Glomerular endothelial cell (primary cell): ENCODE data around the gene C6. TPM values are rescaled to one million over a fixed set of nuclear protein-coding genes. Genes with fewer than 3 reads are reported as not detected.

Source experiments
- DNase-seq: peaks from one replicate; pipeline ENCODE4 v3.0.0-alpha.2; 2011; ENCODE audit warnings: low read depth, low spot score; ENCODE audit errors: extremely low read depth
- total RNA-seq: library from RNA; depleted of rRNA; stranded (reverse); fragments of >200 nt; gene quantifications from 2 replicates; pipeline ENCODE4 v1.2.3, GENCODE V29; 2015

C6 gene
- total RNA-seq, 1 donor from 2014 or later: not detected

DNA sequence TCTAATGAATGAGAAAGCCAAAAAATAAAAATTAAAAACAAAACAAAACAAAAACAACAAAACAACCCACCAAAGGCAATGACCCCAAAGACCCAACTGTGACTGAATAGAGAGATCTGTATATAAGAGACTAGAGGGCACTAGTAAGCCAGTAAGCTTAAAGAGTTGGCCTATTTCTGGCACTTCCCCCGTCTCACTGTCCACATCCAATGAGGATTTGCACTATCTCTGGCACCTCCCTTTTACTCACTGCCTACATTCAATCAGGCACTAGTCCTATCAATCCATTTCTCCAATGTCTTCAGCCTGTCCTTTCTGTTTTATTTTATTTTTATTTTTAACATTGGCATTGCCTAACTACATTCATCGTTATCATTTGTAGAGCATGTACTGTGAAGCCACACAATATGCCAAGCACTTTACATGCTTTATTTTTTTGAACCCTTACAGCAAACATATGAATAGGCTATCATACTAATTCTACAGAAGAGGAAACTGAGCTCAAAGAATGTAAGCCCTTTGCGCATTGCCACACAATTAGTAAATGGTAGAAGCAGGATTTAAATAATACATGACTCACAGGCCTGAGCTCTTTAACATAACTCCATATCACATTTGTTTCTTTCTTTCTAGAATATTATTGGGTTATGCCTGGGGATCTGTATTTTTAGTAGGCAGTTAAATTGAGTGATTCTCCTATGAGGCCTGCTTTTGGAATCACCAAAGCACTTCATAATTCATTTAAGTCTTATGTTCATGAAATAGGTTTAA lies 70.0 kb downstream of the C6 start:
- no peak for DNase-seq

GRCh38 chr5:41127967-41128690 lies 85.2 kb downstream of the C6 start:
- no peak for DNase-seq

DNA sequence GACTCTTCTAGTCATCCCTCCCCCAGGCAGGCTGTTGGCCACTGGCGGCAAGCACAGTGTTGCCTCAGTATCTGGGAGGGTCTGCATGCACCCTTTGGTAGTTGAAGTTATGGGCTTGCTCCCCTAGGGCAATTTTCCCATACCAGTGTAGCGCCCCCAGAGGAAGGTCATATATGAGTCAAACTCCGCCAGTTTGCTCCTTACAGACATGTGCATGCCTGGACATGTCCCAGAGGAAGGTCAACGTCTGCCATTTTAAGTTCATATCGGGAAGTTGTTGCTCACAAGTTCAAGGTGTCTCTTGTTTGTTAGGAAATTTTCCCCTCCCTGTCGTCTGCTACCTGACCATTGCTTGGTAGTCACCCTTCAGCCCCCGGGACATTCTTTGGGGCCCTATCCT lies 90.9 kb downstream of the C6 start:
- no peak for DNase-seq

DNA sequence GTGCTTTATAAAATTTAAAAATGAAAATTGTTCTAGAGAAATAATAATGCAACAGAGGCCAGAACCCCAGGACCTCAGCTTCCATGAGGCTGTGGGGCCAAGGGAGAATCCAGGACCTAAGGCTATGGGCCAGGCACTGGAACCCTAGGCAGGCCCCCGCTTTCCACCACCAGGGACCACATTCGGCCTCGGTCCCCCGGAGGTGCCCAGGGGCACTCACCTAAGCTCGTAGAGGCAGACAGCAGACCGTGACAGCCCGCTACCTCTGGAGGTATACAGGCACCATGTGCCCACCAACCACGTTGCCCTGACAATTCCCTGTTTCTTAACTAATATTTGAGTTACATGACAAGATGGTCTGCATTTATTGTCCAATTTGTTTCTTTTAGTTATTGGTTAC lies 92.7 kb downstream of the C6 start:
- no peak for DNase-seq

- no peak for DNase-seq
These were observed 95.2 kb downstream of the C6 start for GRCh38 chr5:41118177-41118576.

GRCh38 chr5:41115281-41115680 lies 98.1 kb downstream of the C6 start:
- no peak for DNase-seq

- no peak for DNase-seq
These were observed 100.6 kb downstream of the C6 start for GRCh38 chr5:41112486-41113455.

DNA sequence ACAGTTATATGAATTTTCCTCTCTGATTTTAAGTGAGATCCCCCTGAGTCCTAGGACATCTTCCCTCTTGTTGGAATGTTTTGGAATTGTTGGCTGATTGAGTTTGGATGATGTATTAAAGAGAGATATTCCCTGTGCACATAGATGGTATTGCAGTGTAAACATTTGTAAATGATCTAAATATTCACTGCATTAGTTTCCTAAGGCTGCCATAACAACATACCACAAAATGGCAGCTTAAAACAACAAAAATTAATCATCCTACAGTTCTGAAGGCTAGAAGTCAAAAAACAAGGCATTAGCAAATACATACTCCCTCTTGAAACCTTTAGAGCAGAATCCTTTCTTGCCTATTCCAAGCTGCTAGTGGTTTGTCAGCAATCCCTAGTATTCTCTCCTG lies 104.1 kb downstream of the C6 start:
- no peak for DNase-seq

DNA sequence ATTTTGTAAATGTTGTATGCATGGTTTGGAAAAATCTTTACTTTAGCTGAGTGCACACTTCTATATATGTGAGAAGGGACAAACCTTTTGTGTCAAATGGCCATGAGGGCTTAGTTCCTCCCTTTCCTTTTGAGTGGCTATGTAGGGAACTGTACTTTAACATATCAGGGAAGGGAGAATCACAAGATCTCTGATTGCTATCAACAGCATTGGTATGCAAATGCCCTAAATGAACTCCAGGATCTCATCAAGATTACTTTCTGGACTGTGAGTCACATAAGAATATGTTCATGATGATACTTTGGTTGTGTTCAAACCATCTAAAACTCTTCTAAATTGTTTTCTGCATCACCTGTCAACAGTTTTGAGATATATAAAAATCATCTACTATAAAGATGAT lies 111.0 kb downstream of the C6 start:
- no peak for DNase-seq

DNA sequence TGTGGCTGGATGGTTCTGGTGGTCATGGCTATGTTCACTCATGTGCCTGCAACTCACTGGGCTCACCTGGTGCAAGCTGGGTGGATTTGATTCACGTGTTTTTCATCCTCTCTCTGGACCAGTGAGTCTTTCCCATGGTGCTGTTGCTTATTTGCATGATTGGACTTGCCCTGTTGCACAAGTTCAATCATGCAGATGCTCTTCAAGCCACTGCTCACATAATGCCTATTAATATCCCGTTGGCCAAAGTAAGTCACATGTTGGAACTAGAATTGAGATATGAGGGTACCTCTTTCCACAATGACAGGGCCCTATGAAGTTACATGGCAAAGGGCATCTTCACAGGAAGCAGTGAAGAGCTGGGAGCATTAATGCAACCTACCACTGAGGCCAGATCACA lies 115.7 kb downstream of the C6 start:
- DNase-seq: no peak

- no peak for DNase-seq
These were observed 117.8 kb downstream of the C6 start for GRCh38 chr5:41095324-41096101.

GRCh38 chr5:41094871-41095270 lies 118.5 kb downstream of the C6 start:
- DNase-seq: no peak

GRCh38 chr5:41093803-41094202 lies 119.5 kb downstream of the C6 start:
- DNase-seq: no peak

Other genes starting within 250 kb of the C6 start
- not detected in 2 replicates for gene MROH2B, start 142.2 kb downstream of the C6 start, total RNA-seq